Prostate gland (tissue), 2 donors: Measurements from ENCODE around the gene ZC3H11A. TPM values are rescaled to one million over a fixed set of nuclear protein-coding genes. Genes with fewer than 3 reads are reported as not detected.
"Not testable (repeated sequence)": the region's sequence is repeated elsewhere in the genome, so short reads cannot be mapped to it uniquely, and the experiment has no call there.

ENCODE experiments used
- DNase-seq: peaks from one replicate; pipeline ENCODE4 v3.0.0-alpha.2; 2019; ENCODE audit warnings: low spot score
- H3K27ac ChIP-seq, 2 donors: fragments of 200-600 bp; sonication (generic); 2 replicates each; pipeline ENCODE4 v1.5.1; 2017 to 2019
- H3K27me3 ChIP-seq: fragments of 200-600 bp; sonication (generic); replicated peaks from 2 replicates; pipeline ENCODE4 v1.5.1; 2019; ENCODE audit not compliant: insufficient read depth
- H3K36me3 ChIP-seq, 2 donors: fragments of 200-600 bp; sonication (generic); 1 replicate in 1 of 2; 2 replicates in 1 of 2; pipeline versions ENCODE4 v1.5.1 to v1.8.1; 2017 to 2019
- H3K4me1 ChIP-seq: fragments of 200-600 bp; sonication (generic); replicated peaks from 2 replicates; pipeline ENCODE4 v1.5.1; 2019
- H3K4me3 ChIP-seq, 2 donors: fragments of 200-600 bp; sonication (generic); 2 replicates each; pipeline ENCODE4 v1.5.1; 2017 to 2019
- H3K9me3 ChIP-seq: fragments of 200-600 bp; sonication (generic); 2 replicates; pipeline ENCODE4 v1.5.1; 2017
- CTCF ChIP-seq, 4 experiments: fragments of 200-600 bp in 2 of 4; fragments of 450-650 bp in 2 of 4; sonication (generic) in 2 of 4; IDR thresholded peaks; 1 replicate in 3 of 4; 2 replicates in 1 of 4; pipeline ENCODE4 v1.5.1; 2016 to 2019; ENCODE audit warnings: antibody characterized with exemption in 4 of 4, mild to moderate bottlenecking in 2 of 4, moderate library complexity in 2 of 4
- POLR2A ChIP-seq: fragments of 450-650 bp; IDR thresholded peaks from one replicate; pipeline ENCODE4 v1.6.1; 2016; ENCODE audit warnings: antibody characterized with exemption, mild to moderate bottlenecking
- POLR2AphosphoS5 ChIP-seq: sonication (generic); formaldehyde crosslinking; IDR thresholded peaks from one replicate; pipeline ENCODE4 v1.6.1; 2017; ENCODE audit warnings: antibody characterized with exemption
- WGBS: methylation state at CpG from one replicate; pipeline ENCODE4 v1.1.5; 2018; 5-methylcytosine and 5-hydroxymethylcytosine counted together
- intact Hi-C: fragments of 100-400 bp; cut with DNase I; formaldehyde crosslinking; loops from one replicate; pipeline ENCODE4 v1.14.2; 2022
- total RNA-seq, 2 donors: library from RNA; depleted of rRNA; stranded (reverse); fragments of >200 nt; gene quantifications; one replicate each; pipeline ENCODE4 v1.1.0, GENCODE V29; 2016

The ZC3H11A gene
- total RNA-seq, 2 donors from 2014 or later, result 88.3 to 111 TPM

DNA sequence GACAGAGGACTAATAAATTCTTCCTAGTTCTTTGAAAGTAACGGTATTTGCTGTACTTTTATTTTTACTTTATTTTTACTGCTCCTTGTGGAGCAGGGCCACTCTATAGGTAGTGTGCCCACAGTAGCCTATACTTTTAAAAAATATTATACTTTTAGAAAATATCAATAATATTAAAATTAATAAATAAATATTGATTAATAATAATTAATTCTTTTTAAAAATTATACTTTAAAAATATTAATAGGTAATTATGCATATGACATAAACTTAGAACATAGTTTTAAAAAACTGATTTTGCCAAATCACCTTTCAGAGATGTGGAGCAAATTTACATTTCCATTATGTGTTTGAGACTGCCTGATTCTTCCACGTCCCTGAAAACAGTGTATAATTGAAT is 30.8 kb downstream of the ZC3H11A start:
- WGBS, result 80% methylated on average over 2 of the region's 2 CpGs
- TF ChIP-seq CTCF (IDR thresholded peaks at IDR 0.05), result no peak
- TF ChIP-seq POLR2A, result no peak
- TF ChIP-seq POLR2AphosphoS5, result no peak
- Histone ChIP-seq H3K4me1 (no peaks in the 10 kb centered on the region), H3K36me3 (peaks cover under 1 to 11% of the 10 kb centered on the region in 2 donors), H3K27me3 (no peaks in the 10 kb centered on the region), H3K4me3 (no peak overlapping the region), H3K27ac (no peak overlapping the region), H3K9me3 (no peaks in the 10 kb centered on the region)
- intact Hi-C loops, result no loop called here
- no peak for DNase-seq

GRCh38 chr1:203828002-203828401 is 32.6 kb downstream of the ZC3H11A start:
- DNase-seq, result no peak
- WGBS, result 69% methylated on average over 5 of the region's 5 CpGs
- intact Hi-C loops, result no loop called here
- peaks cover 0 to 10% of the 10 kb centered on the region in 2 donors for H3K36me3 ChIP-seq
- no peak overlapping the region for H3K27ac ChIP-seq
- H3K4me1 ChIP-seq, result no peaks in the 10 kb centered on the region
- TF ChIP-seq POLR2AphosphoS5, result no peak
- TF ChIP-seq CTCF (IDR thresholded peaks at IDR 0.05), result no peak
- no peak for TF ChIP-seq POLR2A
- H3K4me3 ChIP-seq, result no peak overlapping the region
- no peaks in the 10 kb centered on the region for H3K27me3 ChIP-seq
- no peaks in the 10 kb centered on the region for H3K9me3 ChIP-seq

GRCh38 chr1:203828503-203828902 is 33.1 kb downstream of the ZC3H11A start:
- no peak for DNase-seq
- Histone ChIP-seq H3K4me1 (no peaks in the 10 kb centered on the region), H3K36me3 (peaks cover 0 to 10% of the 10 kb centered on the region in 2 donors), H3K27me3 (no peaks in the 10 kb centered on the region), H3K9me3 (no peaks in the 10 kb centered on the region), H3K27ac (no peak overlapping the region), H3K4me3 (no peak overlapping the region)
- intact Hi-C loops, result no loop called here
- WGBS, result 28% methylated on average over 1 of the region's 1 CpG
- no peak for TF ChIP-seq POLR2A
- TF ChIP-seq POLR2AphosphoS5, result no peak
- TF ChIP-seq CTCF (IDR thresholded peaks at IDR 0.05), result no peak

DNA sequence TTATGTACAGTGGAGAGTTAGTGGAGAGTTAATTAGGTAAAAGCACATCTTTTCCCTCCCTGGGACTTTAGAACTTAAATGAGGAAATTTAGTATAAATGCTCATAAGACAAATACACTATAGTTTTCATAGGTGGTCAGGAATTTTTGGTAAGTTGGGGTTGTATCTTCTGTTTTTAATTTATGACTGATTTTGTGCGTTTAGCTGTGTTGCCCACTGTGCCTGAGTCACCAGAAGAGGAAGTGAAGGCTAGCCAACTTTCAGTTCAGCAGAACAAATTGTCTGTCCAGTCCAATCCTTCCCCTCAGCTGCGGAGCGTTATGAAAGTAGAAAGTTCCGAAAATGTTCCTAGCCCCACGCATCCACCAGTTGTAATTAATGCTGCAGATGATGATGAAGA is 33.8 kb downstream of the ZC3H11A start:
- DNase-seq, H3K4me3 ChIP-seq, H3K27me3 ChIP-seq, H3K9me3 ChIP-seq, H3K4me1 ChIP-seq, intact Hi-C loops, H3K27ac ChIP-seq: not testable (repeated sequence)
- WGBS, result 71% methylated on average over 5 of the region's 5 CpGs
- H3K36me3 ChIP-seq, result peaks cover 0 to 13% of the 10 kb centered on the region in 2 donors

GRCh38 chr1:203835476-203835875 is 40.1 kb downstream of the ZC3H11A start:
- Histone ChIP-seq H3K27me3 (no peaks in the 10 kb centered on the region), H3K4me1 (peaks cover 2% of the 10 kb centered on the region), H3K4me3 (no peak overlapping the region), H3K9me3 (no peaks in the 10 kb centered on the region), H3K36me3 (peaks cover 10 to 17% of the 10 kb centered on the region in 2 donors), H3K27ac (no peak overlapping the region)
- no peak for DNase-seq
- no peak for TF ChIP-seq CTCF (IDR thresholded peaks at IDR 0.05)
- no peak for TF ChIP-seq POLR2AphosphoS5
- TF ChIP-seq POLR2A, result no peak
- intact Hi-C loops, result no loop called here
- WGBS, result 97% methylated on average over 3 of the region's 3 CpGs
